HG03175 (cell line): ENCODE data around the gene LAP3.
A peak's percentile ranks its signal among the peaks of the same experiment; 100 is the strongest.
"Not testable (repeated sequence)": the region's sequence is repeated elsewhere in the genome, so short reads cannot be mapped to it uniquely, and the experiment has no call there.

Experiments
- ATAC-seq: cut with Tn5 transposase; IDR thresholded peaks from one replicate; pipeline ENCODE4 v1.9.1; 2021; ENCODE audit warnings: mild to moderate bottlenecking, moderate library complexity; ENCODE audit not compliant: unreplicated experiment

LAP3 gene

GRCh38 chr4:17561195-17561909, 15.6 kb upstream of the LAP3 start:
- no peak for ATAC-seq

- no peak for ATAC-seq
Measured at GRCh38 chr4:17562157-17562556, 14.8 kb upstream of the LAP3 start.

GRCh38 chr4:17565846-17566245, 11.2 kb upstream of the LAP3 start:
- no peak for ATAC-seq

DNA sequence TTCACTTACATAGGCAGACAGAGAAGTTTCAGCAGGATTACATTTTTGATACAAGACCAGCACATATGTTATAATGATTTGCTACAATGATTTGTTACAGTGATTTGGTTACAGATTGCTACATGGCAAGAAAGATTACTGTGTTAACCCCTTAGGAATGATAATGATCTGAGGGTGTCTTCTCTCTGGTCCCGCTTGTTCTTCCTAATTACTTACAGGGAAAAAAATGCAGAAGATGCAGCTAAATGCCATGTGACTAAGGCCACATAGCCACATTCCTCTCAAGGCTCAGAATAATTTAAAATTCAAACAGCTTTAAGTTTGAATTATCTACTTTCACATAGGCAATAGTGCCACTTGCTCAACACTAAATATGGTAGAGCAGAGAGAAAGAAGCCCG, 9.7 kb upstream of the LAP3 start:
- ATAC-seq = no peak

DNA sequence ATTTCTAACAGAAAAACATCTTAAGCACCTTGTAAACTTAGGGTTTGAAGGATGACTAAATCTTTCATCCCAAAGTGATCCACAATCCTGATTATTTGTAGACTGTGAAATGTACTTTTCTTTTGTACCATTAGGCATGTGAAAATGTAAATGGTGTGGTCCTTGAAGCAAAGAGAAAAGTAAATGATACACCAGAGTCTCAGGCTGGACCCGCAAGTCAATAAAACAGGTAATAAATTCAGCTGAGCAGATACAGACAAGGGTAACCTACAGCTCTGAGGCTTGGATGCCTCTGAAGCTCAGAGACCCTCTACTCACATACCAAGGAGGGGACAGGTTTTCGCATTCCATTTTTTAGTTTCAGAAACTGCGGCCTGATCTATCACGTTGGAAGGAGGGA, 2.8 kb upstream of the LAP3 start:
- ATAC-seq = no peak

- ATAC-seq = not testable (repeated sequence)
Measured at GRCh38 chr4:17575177-17575576, 1.8 kb upstream of the LAP3 start.

- ATAC-seq = peak; percentile 9
Measured at GRCh38 chr4:17577665-17578481, 875 bp downstream of the LAP3 start.

GRCh38 chr4:17578482-17578891, 1.5 kb downstream of the LAP3 start:
- peak; percentile 31 for ATAC-seq

DNA sequence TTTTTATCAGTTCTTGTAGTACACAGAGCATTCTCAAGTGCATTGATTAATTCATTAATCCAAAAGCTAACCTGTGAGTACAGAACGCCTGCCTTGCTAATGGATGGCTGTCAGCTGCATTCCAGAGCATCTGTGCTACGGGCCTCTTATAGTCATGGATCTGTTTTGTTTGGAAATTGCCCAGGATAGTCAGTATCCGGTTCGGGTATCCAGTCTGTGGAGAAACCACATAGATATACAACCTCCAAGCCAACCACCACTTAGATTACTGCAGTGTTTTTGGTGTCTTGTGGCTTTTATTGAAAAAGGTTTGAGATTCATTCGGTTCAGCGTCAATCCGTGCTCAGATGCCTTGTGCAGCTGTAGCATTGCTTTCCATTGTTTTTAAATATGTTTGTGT, 4.0 kb downstream of the LAP3 start:
- ATAC-seq = no peak

DNA sequence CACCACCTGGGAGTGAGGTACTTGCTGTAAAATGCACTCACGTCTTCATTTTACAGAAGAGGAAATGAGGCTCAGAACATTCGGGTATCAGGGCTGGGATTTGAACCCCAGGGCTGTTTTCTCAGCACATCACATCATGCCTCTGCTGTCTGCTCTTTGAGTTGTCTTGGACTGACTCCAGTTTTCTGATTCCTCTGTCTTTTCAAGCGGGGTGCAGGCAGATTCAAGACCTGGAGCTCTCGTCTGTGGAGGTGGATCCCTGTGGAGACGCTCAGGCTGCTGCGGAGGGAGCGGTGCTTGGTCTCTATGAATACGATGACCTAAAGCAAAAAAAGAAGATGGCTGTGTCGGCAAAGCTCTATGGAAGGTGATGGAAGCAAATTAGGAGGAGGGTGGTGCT, 6.3 kb downstream of the LAP3 start:
- ATAC-seq = no peak

DNA sequence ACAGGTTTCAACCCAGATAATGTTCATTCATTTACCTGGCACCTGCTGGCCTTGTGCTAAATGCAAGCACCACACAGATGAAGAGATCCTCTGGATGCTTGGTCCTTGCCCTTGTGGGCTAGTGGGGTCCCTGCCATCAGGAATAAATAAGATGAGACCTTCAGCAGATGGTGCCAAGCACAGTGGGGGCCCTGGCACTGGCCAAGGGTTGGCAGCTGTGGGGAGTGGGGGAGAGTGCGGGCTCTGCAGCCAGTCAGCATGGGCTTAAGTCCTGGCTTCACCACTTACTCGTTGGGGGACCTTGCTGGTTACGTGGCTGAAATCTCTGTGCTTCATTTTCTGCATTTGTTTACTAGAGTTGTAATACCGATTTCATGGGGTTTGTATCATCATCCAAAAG, 6.9 kb downstream of the LAP3 start:
- no peak for ATAC-seq

- ATAC-seq = no peak
Measured at GRCh38 chr4:17584521-17585213, 7.7 kb downstream of the LAP3 start.

DNA sequence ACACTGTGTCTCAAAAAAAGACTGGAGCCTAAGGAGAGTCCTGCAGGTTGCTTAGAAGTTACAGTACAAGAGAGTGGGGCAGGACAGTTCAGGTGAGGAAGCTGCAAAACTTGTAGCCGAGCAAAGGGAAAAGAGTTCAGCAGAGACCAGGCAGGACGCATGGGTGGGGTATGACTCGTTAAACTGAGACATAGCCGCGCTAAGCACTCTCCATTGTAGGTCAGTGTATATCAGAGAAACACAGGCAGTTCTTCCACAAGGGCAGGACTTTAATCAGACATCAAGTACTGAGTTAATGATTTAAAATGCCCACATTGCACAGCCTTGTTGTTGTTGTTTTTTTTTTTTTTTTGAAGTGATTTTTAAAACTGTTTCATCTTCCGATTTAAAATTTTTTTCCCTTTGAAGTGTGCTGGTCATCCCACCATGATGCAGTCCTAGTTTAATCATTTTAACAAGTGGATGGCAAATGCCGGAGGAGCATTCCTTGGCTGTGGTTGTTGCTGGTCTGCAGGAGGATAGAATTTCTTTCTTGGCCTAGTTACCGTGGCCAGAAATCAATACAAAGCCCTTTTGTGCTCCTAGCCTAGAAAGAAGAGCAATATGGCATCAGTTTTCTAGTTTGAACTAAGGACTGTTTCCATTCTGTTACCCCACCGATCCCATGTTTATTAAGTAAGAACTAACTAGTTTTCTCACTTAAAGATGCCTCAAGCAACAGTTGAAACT, 10.3 kb downstream of the LAP3 start:
- ATAC-seq = no peak

GRCh38 chr4:17589355-17589754, 12.4 kb downstream of the LAP3 start:
- no peak for ATAC-seq

- peak; percentile 94 for ATAC-seq
Measured at GRCh38 chr4:17595471-17596005, 18.5 kb downstream of the LAP3 start.

- ATAC-seq = no peak
Measured at GRCh38 chr4:17597517-17597916, 20.5 kb downstream of the LAP3 start.

DNA sequence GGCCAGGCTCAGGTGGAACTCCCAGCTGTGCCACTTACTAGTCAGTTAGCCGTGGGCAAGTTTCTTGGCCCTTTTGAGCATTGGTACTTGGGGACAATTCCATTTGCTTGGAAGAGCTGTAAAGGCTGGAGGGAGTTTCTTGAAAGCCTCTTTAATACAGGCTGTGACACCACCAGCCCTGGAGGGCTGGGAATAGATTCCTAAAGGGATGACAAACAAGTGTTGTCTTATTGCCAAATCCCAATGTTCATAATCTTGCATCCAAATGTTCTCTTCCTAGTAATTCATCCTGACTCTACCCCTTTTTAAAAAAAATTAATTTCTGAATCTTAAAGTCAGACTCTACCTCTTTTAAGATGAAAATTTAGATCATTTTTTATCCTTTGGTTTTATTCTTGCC, 22.8 kb downstream of the LAP3 start:
- ATAC-seq = no peak

GRCh38 chr4:17605236-17605635, 28.2 kb downstream of the LAP3 start:
- ATAC-seq = no peak

GRCh38 chr4:17613761-17614415, 36.9 kb downstream of the LAP3 start:
- peak; percentile 55 for ATAC-seq
